HG03039 (cell line): ENCODE data around the gene EIF2B5.

ENCODE experiments used
- ATAC-seq: cut with Tn5 transposase; IDR thresholded peaks from one replicate; pipeline ENCODE4 v1.9.1; 2021; ENCODE audit warnings: mild to moderate bottlenecking, moderate library complexity; ENCODE audit not compliant: unreplicated experiment

EIF2B5 gene

GRCh38 chr3:184192889-184193288 is 57.7 kb downstream of the EIF2B5 start:
- no peak for ATAC-seq

- ATAC-seq: no peak
Measured at GRCh38 chr3:184193991-184194539, 58.9 kb downstream of the EIF2B5 start.
